H9 (cell line): Measurements from ENCODE around the gene IL1RAP. TPM values are rescaled to one million over a fixed set of nuclear protein-coding genes. Genes with fewer than 3 reads are reported as not detected.

Experiments used
- DNase-seq: peaks from one replicate; pipeline ENCODE4 v3.0.0-alpha.2; 2017
- H2AFZ ChIP-seq: one replicate; pipeline ENCODE4 v1.6.1; 2013; ENCODE audit warnings: mild to moderate bottlenecking, low read length, control low read depth, moderate library complexity
- H2AK5ac ChIP-seq: 2 replicates; pipeline ENCODE4 v1.6.1; 2013; ENCODE audit warnings: low read length, control low read depth, mixed read lengths; ENCODE audit not compliant: insufficient read length
- H2BK120ac ChIP-seq: one replicate; pipeline ENCODE4 v1.6.1; 2013; ENCODE audit warnings: low read depth, mild to moderate bottlenecking, low read length, control low read depth, inconsistent platforms; ENCODE audit not compliant: poor library complexity, severe bottlenecking
- H2BK12ac ChIP-seq: 2 replicates; pipeline ENCODE4 v1.6.1; 2013; ENCODE audit warnings: low read length, control low read depth, mixed read lengths, low read depth; ENCODE audit not compliant: insufficient read length
- H2BK15ac ChIP-seq: 2 replicates; pipeline ENCODE4 v1.6.1; 2013; ENCODE audit warnings: low read depth, low read length, control low read depth
- H2BK20ac ChIP-seq: one replicate; pipeline ENCODE4 v1.6.1; 2013; ENCODE audit warnings: low read depth, mild to moderate bottlenecking, low read length, control low read depth, inconsistent platforms; ENCODE audit not compliant: poor library complexity, severe bottlenecking
- H2BK5ac ChIP-seq: 2 replicates; pipeline ENCODE4 v1.6.1; 2013; ENCODE audit warnings: low read length, control low read depth, mixed read lengths; ENCODE audit not compliant: insufficient read length
- H3K14ac ChIP-seq: 2 replicates; pipeline ENCODE4 v1.6.1; 2013; ENCODE audit warnings: low read length, control low read depth; ENCODE audit not compliant: insufficient read depth
- H3K18ac ChIP-seq: 2 replicates; pipeline ENCODE4 v1.6.1; 2013; ENCODE audit warnings: low read depth, mild to moderate bottlenecking, mixed read lengths, low read length, control low read depth; ENCODE audit not compliant: insufficient read length
- H3K23ac ChIP-seq: 2 replicates; pipeline ENCODE4 v1.6.1; 2013; ENCODE audit warnings: low read length, control low read depth, mixed read lengths, low read depth; ENCODE audit not compliant: insufficient read length
- H3K23me2 ChIP-seq: 2 replicates; pipeline ENCODE4 v1.6.1; 2013; ENCODE audit warnings: low read depth, mild to moderate bottlenecking, mixed read lengths, low read length, control low read depth; ENCODE audit not compliant: insufficient read length, poor library complexity, severe bottlenecking
- H3K27ac ChIP-seq: 2 replicates; pipeline ENCODE4 v1.5.1; 2013; ENCODE audit warnings: low read length, control low read depth, mixed read lengths, low read depth; ENCODE audit not compliant: insufficient read length
- H3K27me3 ChIP-seq: 2 replicates; pipeline ENCODE4 v1.6.1; 2013; ENCODE audit warnings: low read length, control low read depth, inconsistent platforms; ENCODE audit not compliant: insufficient read depth
- H3K4ac ChIP-seq: 2 replicates; pipeline ENCODE4 v1.6.1; 2013; ENCODE audit warnings: low read depth, mild to moderate bottlenecking, control low read depth, inconsistent platforms, low read length, moderate library complexity
- H3K4me1 ChIP-seq: 2 replicates; pipeline ENCODE4 v1.6.1; 2013; ENCODE audit warnings: low read length, control low read depth, inconsistent platforms; ENCODE audit not compliant: insufficient read depth
- H3K4me2 ChIP-seq: 2 replicates; pipeline ENCODE4 v1.6.1; 2013; ENCODE audit warnings: low read length, control low read depth, mixed read lengths; ENCODE audit not compliant: insufficient read length, insufficient read depth
- H3K56ac ChIP-seq: 2 replicates; pipeline ENCODE4 v1.6.1; 2013; ENCODE audit warnings: low read depth, mild to moderate bottlenecking, mixed read lengths, low read length, control low read depth; ENCODE audit not compliant: insufficient read length
- H3K79me1 ChIP-seq: 2 replicates; pipeline ENCODE4 v1.6.1; 2013; ENCODE audit warnings: low read depth, mild to moderate bottlenecking, moderate library complexity, low read length, control low read depth, inconsistent platforms; ENCODE audit not compliant: insufficient read depth, poor library complexity, severe bottlenecking
- H3K79me2 ChIP-seq: 2 replicates; pipeline ENCODE4 v1.6.1; 2013; ENCODE audit warnings: low read length, control low read depth, inconsistent platforms; ENCODE audit not compliant: insufficient read depth
- H3K9ac ChIP-seq: 2 replicates; pipeline ENCODE4 v1.6.1; 2013; ENCODE audit warnings: low read length, control low read depth, mixed read lengths; ENCODE audit not compliant: insufficient read length; ENCODE audit errors: extremely low read depth
- H3K9me3 ChIP-seq: one replicate; pipeline ENCODE4 v1.6.1; 2013; ENCODE audit warnings: low read depth, low read length, inconsistent platforms; ENCODE audit not compliant: control insufficient read depth
- H3T11ph ChIP-seq: one replicate; pipeline ENCODE4 v1.6.1; 2013; ENCODE audit warnings: mild to moderate bottlenecking, low read length, control low read depth, inconsistent platforms
- H4K20me1 ChIP-seq: one replicate; pipeline ENCODE4 v1.6.1; 2013; ENCODE audit not compliant: control insufficient read depth, insufficient read length, insufficient read depth
- H4K5ac ChIP-seq: 2 replicates; pipeline ENCODE4 v1.6.1; 2013; ENCODE audit warnings: low read depth, mild to moderate bottlenecking, mixed read lengths, low read length, control low read depth; ENCODE audit not compliant: insufficient read length
- H4K8ac ChIP-seq: replicated peaks from 2 replicates; pipeline ENCODE4 v1.6.1; 2013; ENCODE audit warnings: low read length, control low read depth, mixed read lengths, low read depth; ENCODE audit not compliant: insufficient read length
- H4K91ac ChIP-seq: 2 replicates; pipeline ENCODE4 v1.6.1; 2013; ENCODE audit warnings: low read depth, mild to moderate bottlenecking, moderate library complexity, mixed read lengths, low read length, control low read depth; ENCODE audit not compliant: insufficient read length
- H3K27ac Mint-ChIP-seq, 3 experiments: 2 replicates in 2 of 3; 3 replicates in 1 of 3; pipeline ENCODE4 v1.8.0; 2020 to 2021; ENCODE audit warnings: mixed read lengths in 3 of 3, mild to moderate bottlenecking in 1 of 3, moderate library complexity in 1 of 3
- H3K27me3 Mint-ChIP-seq: 2 replicates; pipeline ENCODE4 v1.8.0; 2021; ENCODE audit warnings: low read depth, mild to moderate bottlenecking, moderate library complexity, mixed read lengths
- H3K36me3 Mint-ChIP-seq, 3 experiments: 2 replicates in 2 of 3; 3 replicates in 1 of 3; pipeline ENCODE4 v1.8.0; 2020 to 2021; ENCODE audit warnings: low read depth in 3 of 3, mixed read lengths in 3 of 3; ENCODE audit not compliant: insufficient read depth in 1 of 3
- H3K4me1 Mint-ChIP-seq, 2 experiments: 2 replicates each; pipeline ENCODE4 v1.8.0; 2020; ENCODE audit warnings: mixed read lengths in 2 of 2
- H3K4me3 Mint-ChIP-seq, 2 experiments: 2 replicates in 1 of 2; 3 replicates in 1 of 2; pipeline ENCODE4 v1.8.0; 2020 to 2021; ENCODE audit warnings: mild to moderate bottlenecking in 2 of 2, mixed read lengths in 2 of 2, moderate library complexity in 1 of 2
- H3K9me3 Mint-ChIP-seq, 2 experiments: 2 replicates in 1 of 2; 3 replicates in 1 of 2; pipeline ENCODE4 v1.8.0; 2020; ENCODE audit warnings: mild to moderate bottlenecking in 2 of 2, mixed read lengths in 2 of 2, moderate library complexity in 1 of 2
- CTCF ChIP-seq: fragments of 200-600 bp; sonication (generic); conservative IDR thresholded peaks from 3 replicates; pipeline ENCODE4 v1.8.0; 2021; ENCODE audit warnings: antibody characterized with exemption, mild to moderate bottlenecking
- WGBS: extraction: QIAGEN DNeasy Blood & Tissue Kit; methylation state at CpG from one replicate; pipeline ENCODE4 v1.1.7; 2013; ENCODE audit warnings: missing lambda C conversion rate, low lambda C conversion rate, mixed read lengths; ENCODE audit not compliant: insufficient read length; ENCODE audit errors: extremely low coverage; 5-methylcytosine and 5-hydroxymethylcytosine counted together
- total RNA-seq: library from RNA; stranded (reverse); gene quantifications from 2 replicates; pipeline ENCODE4 v1.2.1, GENCODE V29; 2021

Gene IL1RAP
- total RNA-seq, 1 experiment from 2014 or later: 4.6 TPM

- Mint-ChIP-seq H3K4me1 (peaks cover 6 to 11% of the 10 kb centered on the region in 2 experiments), H3K36me3 (no peaks in the 10 kb centered on the region), H3K27ac (no peak overlapping the region), H3K9me3 (peaks cover 0 to 3% of the 10 kb centered on the region in 2 experiments; a peak in 1 of 5 replicates), H3K27me3 (no peaks in the 10 kb centered on the region; the same call in 1 of the 2 replicates), H3K4me3 (no peak overlapping the region)
- H3K9me3 ChIP-seq: no peaks in the 10 kb centered on the region
- no peak overlapping the region for H3K27ac ChIP-seq
- TF ChIP-seq CTCF: no peak
- H4K20me1 ChIP-seq: no peaks in the 10 kb centered on the region
- no peak overlapping the region for H3K14ac ChIP-seq
- no peak overlapping the region for H2AK5ac ChIP-seq
- no peak overlapping the region for H3K4me2 ChIP-seq
- H2BK15ac ChIP-seq: no peak overlapping the region
- H4K5ac ChIP-seq: no peak overlapping the region
- WGBS: no CpG with 5 or more reads among the region's 4 CpGs
- H2AFZ ChIP-seq: no peak overlapping the region
- H4K8ac ChIP-seq: no peak overlapping the region
- no peak for DNase-seq
- H4K91ac ChIP-seq: no peak overlapping the region
- H2BK20ac ChIP-seq: no peak overlapping the region
- H3K23ac ChIP-seq: no peak overlapping the region
- H3K56ac ChIP-seq: no peak overlapping the region
- no peaks in the 10 kb centered on the region for H3K79me1 ChIP-seq
- H3K4ac ChIP-seq: no peak overlapping the region
- no peak overlapping the region for H3K18ac ChIP-seq
- H2BK5ac ChIP-seq: no peak overlapping the region
- no peaks in the 10 kb centered on the region for H3K23me2 ChIP-seq
- no peak overlapping the region for H2BK12ac ChIP-seq
- no peak overlapping the region for H3K9ac ChIP-seq
- no peak overlapping the region for H3T11ph ChIP-seq
- no peaks in the 10 kb centered on the region for H3K79me2 ChIP-seq
- H3K27me3 ChIP-seq: no peaks in the 10 kb centered on the region
- no peaks in the 10 kb centered on the region for H3K4me1 ChIP-seq
- H2BK120ac ChIP-seq: no peak overlapping the region
These were observed 157.8 kb downstream of the IL1RAP start for GRCh38 chr3:190671658-190672057.
